Caco-2 (cell line): ENCODE measurements around the gene OMA1. TPM values are rescaled to one million over a fixed set of nuclear protein-coding genes. Genes with fewer than 3 reads are reported as not detected.

Experiments used
- BruUV-seq: library from RNA; stranded (reverse); fragments of 400-500 nt; replicated peaks from 2 replicates; lab custom pipeline; 2021; lab: Mats Ljungman, UMichigan
- CTCF ChIA-PET: fragments of 300-600 bp; sonication (Branson Sonifier 250); formaldehyde crosslinking; loops from one replicate; lab custom pipeline; 2022; ENCODE audit warnings: antibody characterized with exemption; lab: Charles Lee
- POLR2A ChIA-PET: fragments of 300-600 bp; sonication (Branson Sonifier 250); formaldehyde crosslinking; loops from one replicate; lab custom pipeline; 2022; ENCODE audit warnings: antibody characterized with exemption; lab: Charles Lee
- DNase-seq, 2 experiments: peaks; one replicate each; pipeline versions ENCODE4 v3.0.0 to v3.0.0-alpha.2; 2020 to 2022
- H3K27me3 ChIP-seq: replicated peaks from 2 replicates; pipeline ENCODE4 v1.6.0; 2011; ENCODE audit warnings: low read length; ENCODE audit not compliant: control insufficient read depth, insufficient read depth
- H3K36me3 ChIP-seq: 2 replicates; pipeline ENCODE4 v1.5.1; 2011; ENCODE audit warnings: low read length; ENCODE audit not compliant: control insufficient read depth, insufficient read depth
- H3K4me1 ChIP-seq: fragments of 250-450 bp; sonication (Bioruptor Pico); 2 replicates; pipeline ENCODE4 v1.5.1; 2020; ENCODE audit warnings: mild to moderate bottlenecking
- H3K4me3 ChIP-seq: 2 replicates; pipeline ENCODE4 v1.5.1; 2011; ENCODE audit warnings: low read depth, mild to moderate bottlenecking, control low read depth, low read length
- H3K9me3 ChIP-seq: fragments of 250-450 bp; sonication (Bioruptor Pico); 2 replicates; pipeline ENCODE4 v1.5.1; 2020; ENCODE audit warnings: mild to moderate bottlenecking, moderate library complexity
- H3K27ac Mint-ChIP-seq: one replicate; pipeline ENCODE4 v1.8.0; 2022; ENCODE audit warnings: mixed read lengths; ENCODE audit not compliant: unreplicated experiment
- H3K27me3 Mint-ChIP-seq: one replicate; pipeline ENCODE4 v1.8.0; 2022; ENCODE audit warnings: mixed read lengths; ENCODE audit not compliant: insufficient read depth, unreplicated experiment
- H3K36me3 Mint-ChIP-seq: one replicate; pipeline ENCODE4 v1.8.0; 2022; ENCODE audit warnings: mild to moderate bottlenecking, mixed read lengths; ENCODE audit not compliant: insufficient read depth, unreplicated experiment
- H3K4me1 Mint-ChIP-seq: one replicate; pipeline ENCODE4 v1.8.0; 2022; ENCODE audit warnings: low read depth, mixed read lengths; ENCODE audit not compliant: unreplicated experiment
- H3K4me3 Mint-ChIP-seq: one replicate; pipeline ENCODE4 v1.8.0; 2022; ENCODE audit warnings: mild to moderate bottlenecking, moderate library complexity, mixed read lengths; ENCODE audit not compliant: unreplicated experiment
- H3K9me3 Mint-ChIP-seq: one replicate; pipeline ENCODE4 v1.8.0; 2022; ENCODE audit warnings: mixed read lengths; ENCODE audit not compliant: unreplicated experiment
- CTCF ChIP-seq, 2 experiments: fragments of 200-600 bp in 1 of 2; IDR thresholded peaks; 1 replicate in 1 of 2; 2 replicates in 1 of 2; pipeline versions ENCODE4 v1.5.1 to v1.8.0; 2011 to 2022; ENCODE audit warnings: antibody characterized with exemption in 1 of 2, control low read depth in 1 of 2, inconsistent platforms in 1 of 2, low read depth in 1 of 2, low read length in 1 of 2, mild to moderate bottlenecking in 1 of 2, moderate library complexity in 1 of 2; ENCODE audit not compliant: insufficient read depth in 1 of 2, severe bottlenecking in 1 of 2, unreplicated experiment in 1 of 2
- intact Hi-C: fragments of 100-400 bp; cut with micrococcal nuclease; formaldehyde crosslinking; loops from one replicate; pipeline ENCODE4 v1.10.0; 2022; ENCODE audit not compliant: unreplicated experiment
- total RNA-seq: library from RNA; stranded (reverse); gene quantifications from 2 replicates; pipeline ENCODE4 v1.2.3, GENCODE V29; 2022

The OMA1 gene
- total RNA-seq, 1 experiment from 2014 or later, result 6.9 TPM

DNA sequence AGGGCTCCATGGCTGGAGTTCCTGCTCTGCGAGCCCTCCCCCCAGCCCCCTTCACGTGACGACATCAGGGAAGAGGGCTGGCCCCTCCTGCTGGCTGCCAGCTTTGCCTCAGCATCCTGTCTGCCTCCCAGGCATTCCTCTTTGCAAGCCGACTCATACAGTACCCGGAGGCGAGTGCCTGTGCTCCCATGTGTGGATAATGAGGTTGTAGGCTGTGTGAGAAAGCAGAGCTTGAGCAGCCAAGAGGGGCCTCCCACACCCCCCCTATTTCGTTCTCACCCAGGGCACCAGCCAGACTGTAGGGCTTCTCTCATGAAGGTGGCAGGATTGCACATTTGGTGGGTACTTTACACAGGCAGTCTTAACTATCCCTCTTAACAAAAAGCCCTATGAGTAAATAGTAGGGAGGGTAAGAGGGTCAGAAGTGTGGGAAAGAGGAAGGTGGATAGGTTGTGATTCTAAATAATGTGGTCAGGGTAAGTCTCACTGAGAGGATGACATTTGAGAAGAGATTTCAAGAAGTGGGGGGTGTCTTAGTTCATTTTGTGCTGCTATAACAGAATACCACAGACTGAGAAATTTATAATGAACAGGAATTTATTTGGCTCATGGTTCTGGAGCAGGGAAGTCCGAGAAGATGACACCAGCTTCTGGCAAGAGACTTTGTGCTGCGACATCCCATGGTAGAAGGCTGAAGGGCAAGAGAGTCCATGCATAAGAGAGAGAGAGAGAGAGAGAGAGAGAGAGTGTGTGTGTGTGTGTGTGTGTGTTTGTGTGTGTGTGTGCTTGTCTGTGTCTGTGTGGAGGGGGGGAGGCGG is 113.5 kb downstream of the OMA1 start:
- H3K9me3 ChIP-seq, result no peaks in the 10 kb centered on the region
- no peaks in the 10 kb centered on the region for H3K4me1 ChIP-seq
- Mint-ChIP-seq H3K9me3 (no peaks in the 10 kb centered on the region), H3K4me1 (no peaks in the 10 kb centered on the region), H3K4me3 (no peak overlapping the region), H3K36me3 (no peaks in the 10 kb centered on the region), H3K27me3 (peaks cover 2% of the 10 kb centered on the region), H3K27ac (no peak overlapping the region)
- CTCF ChIA-PET, result no interaction called here
- POLR2A ChIA-PET, result no interaction called here
- BruUV-seq, result no TSS peak
- H3K4me3 ChIP-seq, result no peak overlapping the region
- H3K36me3 ChIP-seq, result no peaks in the 10 kb centered on the region
- DNase-seq, result no peak
- no peak for TF ChIP-seq CTCF (IDR thresholded peaks at IDR 0.05; ENCODE audit: insufficient read depth in 1 of 2, low read depth in 1 of 2, low read length in 1 of 2, severe bottlenecking in 1 of 2, unreplicated experiment in 1 of 2)
- intact Hi-C loops, result no loop called here
- H3K27me3 ChIP-seq, result no peaks in the 10 kb centered on the region

GRCh38 chr1:58431901-58432620 is 114.5 kb downstream of the OMA1 start:
- no peaks in the 10 kb centered on the region for H3K4me1 Mint-ChIP-seq
- Histone ChIP-seq H3K27me3 (no peaks in the 10 kb centered on the region), H3K4me1 (no peaks in the 10 kb centered on the region), H3K36me3 (no peaks in the 10 kb centered on the region), H3K4me3 (no peak overlapping the region), H3K9me3 (no peaks in the 10 kb centered on the region)
- peaks cover 6% of the 10 kb centered on the region for H3K27me3 Mint-ChIP-seq
- DNase-seq, result no peak
- CTCF ChIA-PET, result no interaction called here
- H3K4me3 Mint-ChIP-seq, result no peak overlapping the region
- H3K9me3 Mint-ChIP-seq, result no peaks in the 10 kb centered on the region
- no TSS peak for BruUV-seq
- POLR2A ChIA-PET, result no interaction called here
- intact Hi-C loops, result no loop called here
- TF ChIP-seq CTCF (IDR thresholded peaks at IDR 0.05; ENCODE audit: insufficient read depth in 1 of 2, low read depth in 1 of 2, low read length in 1 of 2, severe bottlenecking in 1 of 2, unreplicated experiment in 1 of 2), result no peak
- no peak overlapping the region for H3K27ac Mint-ChIP-seq
- H3K36me3 Mint-ChIP-seq, result no peaks in the 10 kb centered on the region

Other genes starting within 250 kb of the OMA1 start
- 25.6 and 31.9 TPM in 2 replicates for gene TACSTD2, start 30.5 kb upstream of the OMA1 start, total RNA-seq
- gene MYSM1, start 153.3 kb upstream of the OMA1 start, total RNA-seq, result 35.1 TPM in 2 replicates
- gene JUN, start 237.3 kb upstream of the OMA1 start, total RNA-seq, result 25.7 and 28.2 TPM in 2 replicates